Measurements from ENCODE around the gene FAM53A. TPM values are rescaled to one million over a fixed set of nuclear protein-coding genes. Genes with fewer than 3 reads are reported as not detected.

FAM53A gene
- total RNA-seq, 1 experiment from 2014 or later = 3.1 TPM

GRCh38 chr4:1726146-1726934 is 42.2 kb upstream of the FAM53A start:
- Histone ChIP-seq H3K4me1 (ENCODE audit: insufficient read depth, low read length) (peaks cover 55% of the 10 kb centered on the region), H3K9me2 (replicated peaks; ENCODE audit: low read length) (no peaks in the 10 kb centered on the region), H3K27me3 (ENCODE audit: low read length) (no peaks in the 10 kb centered on the region), H3F3A (ENCODE audit: low read length, unreplicated experiment) (no peaks in the 10 kb centered on the region), H3K9me3 (ENCODE audit: low read length) (no peaks in the 10 kb centered on the region), H3K36me3 (ENCODE audit: low read depth, low read length) (peaks cover 30% of the 10 kb centered on the region), H3K4me2 (ENCODE audit: low read length) (no peak overlapping the region), H2AFZ (ENCODE audit: low read length) (no peak overlapping the region), H3K79me2 (ENCODE audit: low read length) (peaks cover 69% of the 10 kb centered on the region), H4K20me1 (ENCODE audit: low read length) (peaks cover 8% of the 10 kb centered on the region; the same call in 1 of the 2 replicates), H3K9ac (ENCODE audit: low read length) (peak overlapping the region; percentile 9; the same call in 1 of the 2 replicates), H3K4me3 (ENCODE audit: low read length) (no peak overlapping the region), H3K27ac (ENCODE audit: low read length) (peak overlapping the region; percentile 92)
- ATAC-seq (peak; percentile 45), DNase-seq (peak; percentile 87)
- POLR2A ChIA-PET (ENCODE audit: unreplicated experiment) = no interaction called here
- CTCF ChIA-PET = interaction anchor here (0.5 to 1.6 kb wide), 3 partner anchors 22 to 144 kb away, joined by 3 to 13 read pairs (median 8); no protein-coding TSS in a partner anchor
- no peak for TF ChIP-seq EZH2phosphoT487 (IDR thresholded peaks at IDR 0.05; ENCODE audit: borderline replicate concordance, low read length)
- peak; percentile 93 for TF ChIP-seq CTCF (conservative IDR thresholded peaks at IDR 0.05; ENCODE audit: low read depth, low read length)
- intact Hi-C loops (cut with micrococcal nuclease) = no loop called here
- BruUV-seq (replicated peaks) = no TSS peak

- ChIA-PET POLR2A (ENCODE audit: unreplicated experiment) (no interaction called here), CTCF (no interaction called here)
- no peaks in the 10 kb centered on the region for H3K9me2 ChIP-seq (replicated peaks; ENCODE audit: low read length)
- TF ChIP-seq EZH2 (IDR thresholded peaks at IDR 0.05; ENCODE audit: low read length, unreplicated experiment) = no peak
- TF ChIP-seq EZH2phosphoT487 (IDR thresholded peaks at IDR 0.05; ENCODE audit: borderline replicate concordance, low read length) = no peak
- TF ChIP-seq CTCF (conservative IDR thresholded peaks at IDR 0.05; ENCODE audit: low read depth, low read length) = no peak
- H2AFZ ChIP-seq (ENCODE audit: low read length) = no peak overlapping the region
- H3K9me3 ChIP-seq (ENCODE audit: low read length) = no peaks in the 10 kb centered on the region
- no TSS peak for BruUV-seq (replicated peaks)
- H4K20me1 ChIP-seq (ENCODE audit: low read length) = peaks cover 8% of the 10 kb centered on the region; the same call in 1 of the 2 replicates
- peaks cover 47% of the 10 kb centered on the region for H3K4me1 ChIP-seq (ENCODE audit: insufficient read depth, low read length)
- no peaks in the 10 kb centered on the region for H3F3A ChIP-seq (ENCODE audit: low read length, unreplicated experiment)
- H3K27ac ChIP-seq (ENCODE audit: low read length) = no peak overlapping the region
- H3K79me2 ChIP-seq (ENCODE audit: low read length) = peaks cover 65% of the 10 kb centered on the region
- DNase-seq (no peak), ATAC-seq (no peak)
- H3K36me3 ChIP-seq (ENCODE audit: low read depth, low read length) = peaks cover 30% of the 10 kb centered on the region
- intact Hi-C loops (cut with micrococcal nuclease) = no loop called here
- no peaks in the 10 kb centered on the region for H3K27me3 ChIP-seq (ENCODE audit: low read length)
- H3K4me3 ChIP-seq (ENCODE audit: low read length) = no peak overlapping the region
- no peak overlapping the region for H3K9ac ChIP-seq (ENCODE audit: low read length)
- H3K4me2 ChIP-seq (ENCODE audit: low read length) = no peak overlapping the region
Measured at GRCh38 chr4:1725521-1725920, 41.4 kb upstream of the FAM53A start.

Data from PC-3 (cell line).